Measurements from ENCODE around the gene YAE1.

DNA sequence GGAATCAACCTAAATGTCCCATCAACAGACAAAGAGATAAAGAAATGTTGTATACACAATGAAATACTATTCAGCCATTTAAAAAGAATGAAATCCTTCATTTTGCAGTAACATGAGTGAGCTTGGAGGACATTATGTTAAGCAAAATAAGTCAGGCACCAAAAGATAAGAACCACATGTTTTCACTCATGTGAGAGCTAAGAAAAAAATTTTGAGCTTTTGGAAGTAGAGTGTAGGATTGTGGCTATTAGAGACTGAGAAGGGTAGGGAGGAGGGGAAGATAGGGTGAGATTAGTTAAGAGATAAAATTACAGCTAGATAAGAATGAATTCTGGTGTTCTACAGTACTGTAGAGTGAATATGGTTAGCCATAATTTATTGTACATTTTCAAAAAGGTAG is 8.3 kb upstream of the YAE1 start:
- TF ChIP-seq, protein P1, sequence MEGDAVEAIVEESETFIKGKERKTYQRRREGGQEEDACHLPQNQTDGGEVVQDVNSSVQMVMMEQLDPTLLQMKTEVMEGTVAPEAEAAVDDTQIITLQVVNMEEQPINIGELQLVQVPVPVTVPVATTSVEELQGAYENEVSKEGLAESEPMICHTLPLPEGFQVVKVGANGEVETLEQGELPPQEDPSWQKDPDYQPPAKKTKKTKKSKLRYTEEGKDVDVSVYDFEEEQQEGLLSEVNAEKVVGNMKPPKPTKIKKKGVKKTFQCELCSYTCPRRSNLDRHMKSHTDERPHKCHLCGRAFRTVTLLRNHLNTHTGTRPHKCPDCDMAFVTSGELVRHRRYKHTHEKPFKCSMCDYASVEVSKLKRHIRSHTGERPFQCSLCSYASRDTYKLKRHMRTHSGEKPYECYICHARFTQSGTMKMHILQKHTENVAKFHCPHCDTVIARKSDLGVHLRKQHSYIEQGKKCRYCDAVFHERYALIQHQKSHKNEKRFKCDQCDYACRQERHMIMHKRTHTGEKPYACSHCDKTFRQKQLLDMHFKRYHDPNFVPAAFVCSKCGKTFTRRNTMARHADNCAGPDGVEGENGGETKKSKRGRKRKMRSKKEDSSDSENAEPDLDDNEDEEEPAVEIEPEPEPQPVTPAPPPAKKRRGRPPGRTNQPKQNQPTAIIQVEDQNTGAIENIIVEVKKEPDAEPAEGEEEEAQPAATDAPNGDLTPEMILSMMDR (conservative IDR thresholded peaks at IDR 0.05 in 1 of 2, IDR thresholded peaks at IDR 0.05 in 1 of 2; ENCODE audit: low read depth in 1 of 2, low read length in 2 of 2) = no peak
- TF ChIP-seq EZH2 (IDR thresholded peaks at IDR 0.05; ENCODE audit: low read length, missing control alignments) = no peak

Measured in fibroblast of lung (primary cell).